Measurements from ENCODE around the gene CNTNAP2. TPM values are rescaled to one million over a fixed set of nuclear protein-coding genes. Genes with fewer than 3 reads are reported as not detected.
"Not testable (repeated sequence)": the region's sequence is repeated elsewhere in the genome, so short reads cannot be mapped to it uniquely, and the experiment has no call there.

CNTNAP2 gene
- total RNA-seq, 6 experiments from 2014 or later: 1.8 to 8.1 (median 3.9) TPM

DNA sequence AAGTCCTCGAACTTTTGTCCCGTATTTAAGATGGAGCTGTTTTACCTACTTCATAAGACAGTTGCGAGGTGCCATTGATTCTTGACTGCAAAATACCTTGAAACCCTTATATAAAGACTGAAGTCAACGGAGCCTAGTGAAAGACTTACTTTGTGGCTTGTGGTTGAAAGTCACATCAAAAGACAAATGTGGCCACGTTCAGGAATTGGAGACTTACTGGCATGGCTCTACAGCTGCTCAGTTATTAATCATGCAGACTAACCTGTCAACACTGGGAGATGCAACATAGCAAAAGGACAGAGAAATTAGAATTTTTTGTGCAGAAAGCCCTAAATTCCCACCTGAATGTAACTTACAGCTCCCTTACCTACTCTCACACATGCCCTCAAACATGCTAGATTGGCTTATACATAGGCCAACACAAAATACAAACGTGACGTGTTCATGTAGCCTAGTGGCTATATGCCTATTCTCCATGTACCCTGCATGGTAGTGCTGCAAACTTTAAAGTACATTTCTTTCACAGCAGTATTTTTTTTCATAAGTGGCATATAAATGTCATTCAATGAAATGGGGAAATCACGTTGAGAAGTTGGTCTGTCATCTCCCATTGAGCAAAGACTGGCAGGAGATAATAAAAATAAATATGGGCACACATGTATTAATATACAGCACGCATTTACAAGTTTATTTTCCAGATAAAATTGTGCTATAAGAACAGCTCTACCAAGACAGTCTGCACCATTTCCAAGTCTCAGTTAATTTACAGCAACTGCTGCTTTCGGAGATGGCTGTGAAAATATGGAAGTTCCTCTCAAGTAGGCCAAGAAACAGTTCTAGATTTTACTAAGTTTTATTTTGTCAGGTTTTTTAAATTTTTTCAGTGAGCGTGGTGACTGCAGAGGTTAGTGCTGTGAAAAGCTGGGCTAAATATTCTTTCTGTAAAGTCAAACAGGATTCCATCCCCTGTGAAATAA, 2303.5 kb downstream of the CNTNAP2 start:
- H3K27me3 ChIP-seq: no peaks in the 10 kb centered on the region
- H3K4me1 ChIP-seq: no peaks in the 10 kb centered on the region
- intact Hi-C loops (cut with DNase I): no loop called here
- DNase-seq (no peak), ATAC-seq (no peak)
- no peak overlapping the region for H3K4me3 ChIP-seq
- no peaks in the 10 kb centered on the region for H3K9me3 ChIP-seq
- H3K36me3 ChIP-seq: no peaks in the 10 kb centered on the region
- no peak overlapping the region for H3K27ac ChIP-seq
- TF ChIP-seq, protein P1, sequence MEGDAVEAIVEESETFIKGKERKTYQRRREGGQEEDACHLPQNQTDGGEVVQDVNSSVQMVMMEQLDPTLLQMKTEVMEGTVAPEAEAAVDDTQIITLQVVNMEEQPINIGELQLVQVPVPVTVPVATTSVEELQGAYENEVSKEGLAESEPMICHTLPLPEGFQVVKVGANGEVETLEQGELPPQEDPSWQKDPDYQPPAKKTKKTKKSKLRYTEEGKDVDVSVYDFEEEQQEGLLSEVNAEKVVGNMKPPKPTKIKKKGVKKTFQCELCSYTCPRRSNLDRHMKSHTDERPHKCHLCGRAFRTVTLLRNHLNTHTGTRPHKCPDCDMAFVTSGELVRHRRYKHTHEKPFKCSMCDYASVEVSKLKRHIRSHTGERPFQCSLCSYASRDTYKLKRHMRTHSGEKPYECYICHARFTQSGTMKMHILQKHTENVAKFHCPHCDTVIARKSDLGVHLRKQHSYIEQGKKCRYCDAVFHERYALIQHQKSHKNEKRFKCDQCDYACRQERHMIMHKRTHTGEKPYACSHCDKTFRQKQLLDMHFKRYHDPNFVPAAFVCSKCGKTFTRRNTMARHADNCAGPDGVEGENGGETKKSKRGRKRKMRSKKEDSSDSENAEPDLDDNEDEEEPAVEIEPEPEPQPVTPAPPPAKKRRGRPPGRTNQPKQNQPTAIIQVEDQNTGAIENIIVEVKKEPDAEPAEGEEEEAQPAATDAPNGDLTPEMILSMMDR (IDR thresholded peaks at IDR 0.05): no peak
- no peak for TF ChIP-seq POLR2A (IDR thresholded peaks at IDR 0.05)
- WGBS (ENCODE audit: insufficient coverage, low coverage, low lambda C conversion rate, missing lambda C conversion rate): 81% methylated on average over 11 of the region's 11 CpGs

GRCh38 chr7:148422030-148422429, 2305.4 kb downstream of the CNTNAP2 start:
- no peaks in the 10 kb centered on the region for H3K27me3 ChIP-seq
- no peaks in the 10 kb centered on the region for H3K9me3 ChIP-seq
- 89% methylated on average over 5 of the region's 5 CpGs for WGBS (ENCODE audit: insufficient coverage, low coverage, low lambda C conversion rate, missing lambda C conversion rate)
- intact Hi-C loops (cut with DNase I): no loop called here
- TF ChIP-seq POLR2A (IDR thresholded peaks at IDR 0.05): no peak
- TF ChIP-seq, protein P1 (IDR thresholded peaks at IDR 0.05): no peak
- H3K36me3 ChIP-seq: no peaks in the 10 kb centered on the region
- no peaks in the 10 kb centered on the region for H3K4me1 ChIP-seq
- no peak for DNase-seq
- no peak for ATAC-seq
- H3K27ac ChIP-seq: no peak overlapping the region
- H3K4me3 ChIP-seq: no peak overlapping the region

DNA sequence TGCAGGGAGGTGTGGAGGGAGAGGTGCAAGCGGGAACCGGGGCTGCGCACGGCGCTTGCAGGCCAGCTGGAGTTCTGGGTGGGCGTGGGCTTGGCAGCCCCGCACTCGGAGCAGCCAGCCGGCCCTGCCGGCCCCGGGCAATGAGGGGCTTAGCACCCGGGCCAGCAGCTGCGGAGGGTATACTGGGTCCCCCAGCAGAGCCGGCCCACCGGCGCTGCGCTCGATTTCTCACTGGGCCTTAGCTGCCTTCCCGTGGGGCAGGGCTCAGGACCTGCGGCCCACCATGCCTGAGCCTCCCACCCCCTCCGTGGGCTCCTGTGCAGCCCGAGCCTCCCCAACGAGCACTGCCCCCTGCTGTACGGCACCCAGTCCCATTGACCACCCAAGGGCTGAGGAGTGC, 2309.8 kb downstream of the CNTNAP2 start:
- H3K9me3 ChIP-seq; H3K36me3 ChIP-seq; ATAC-seq; H3K27me3 ChIP-seq; intact Hi-C loops (cut with DNase I); DNase-seq; H3K27ac ChIP-seq; H3K4me3 ChIP-seq: not testable (repeated sequence)
- WGBS (ENCODE audit: insufficient coverage, low coverage, low lambda C conversion rate, missing lambda C conversion rate): no CpG with 5 or more reads among the region's 24 CpGs
- peaks cover 0 to 12% (median 0%) of the 10 kb centered on the region in 4 donors for H3K4me1 ChIP-seq

DNA sequence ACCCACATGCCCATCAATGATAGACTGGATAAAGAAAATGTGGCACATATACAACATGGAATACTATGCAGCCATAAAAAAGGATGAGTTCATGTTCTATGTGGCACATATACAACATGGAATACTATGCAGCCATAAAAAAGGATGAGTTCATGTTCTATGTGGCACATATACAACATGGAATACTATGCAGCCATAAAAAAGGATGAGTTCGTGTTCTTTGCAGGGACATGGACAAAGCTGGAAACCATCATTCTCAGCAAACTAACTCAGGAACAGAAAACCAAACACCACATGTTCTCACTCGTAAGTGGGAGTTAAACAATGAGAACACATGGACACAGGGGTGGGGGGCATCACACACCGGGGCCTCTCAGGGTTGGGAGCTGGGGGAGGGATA, 2314.1 kb downstream of the CNTNAP2 start:
- H3K27ac ChIP-seq; intact Hi-C loops (cut with DNase I); ATAC-seq; H3K27me3 ChIP-seq; H3K36me3 ChIP-seq; H3K9me3 ChIP-seq; H3K4me3 ChIP-seq; DNase-seq: not testable (repeated sequence)
- WGBS (ENCODE audit: insufficient coverage, low coverage, low lambda C conversion rate, missing lambda C conversion rate): 90% methylated on average over 3 of the region's 3 CpGs
- H3K4me1 ChIP-seq: peaks cover 0 to 12% (median 0%) of the 10 kb centered on the region in 4 donors

DNA sequence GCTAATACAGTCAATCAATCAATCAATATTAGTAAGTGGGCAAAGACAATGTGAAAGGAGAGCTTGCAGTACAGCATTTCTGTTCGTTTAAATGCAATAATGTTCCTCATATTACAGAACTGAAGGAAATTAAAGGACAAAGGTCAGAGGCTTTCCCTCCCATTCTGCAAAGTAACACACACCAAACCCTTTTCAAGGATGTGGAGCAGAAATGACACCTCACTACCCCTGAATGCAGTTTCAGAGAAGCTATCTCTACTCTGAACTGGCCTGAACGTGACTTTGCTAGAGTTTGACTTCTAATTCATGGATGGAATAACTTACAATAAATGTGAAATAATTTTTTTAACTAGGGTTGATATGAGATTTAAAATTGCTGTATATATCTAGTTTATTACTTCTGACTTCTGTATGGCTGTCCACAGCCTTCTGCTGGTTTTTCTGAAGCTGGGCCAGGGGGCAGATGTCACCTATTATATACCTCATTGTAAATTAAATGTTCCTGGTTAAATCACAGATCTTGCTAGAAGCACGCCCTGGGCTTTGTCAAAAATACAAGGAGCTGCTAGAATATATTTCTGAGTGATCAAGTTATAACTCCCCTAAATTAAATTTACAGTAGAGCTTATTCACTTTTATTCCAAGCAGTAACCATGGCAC, 2317.1 kb downstream of the CNTNAP2 start:
- ATAC-seq (no peak), DNase-seq (no peak)
- peaks cover 0 to 8% (median 0%) of the 10 kb centered on the region in 4 donors for H3K4me1 ChIP-seq
- intact Hi-C loops (cut with DNase I): no loop called here
- no peak overlapping the region for H3K4me3 ChIP-seq
- TF ChIP-seq POLR2A (IDR thresholded peaks at IDR 0.05): no peak
- TF ChIP-seq, protein P1 (IDR thresholded peaks at IDR 0.05): no peak
- no peaks in the 10 kb centered on the region for H3K36me3 ChIP-seq
- H3K27ac ChIP-seq: no peak overlapping the region
- H3K9me3 ChIP-seq: no peaks in the 10 kb centered on the region
- 74% methylated on average over 3 of the region's 3 CpGs for WGBS (ENCODE audit: insufficient coverage, low coverage, low lambda C conversion rate, missing lambda C conversion rate)
- H3K27me3 ChIP-seq: no peaks in the 10 kb centered on the region
